NCI-H345 (cell line): ENCODE results near the gene HGFAC.

ENCODE experiments used
- DNase-seq: peaks from one replicate; lab custom pipeline; 2025; lab: John Stamatoyannopoulos, UW

Gene HGFAC

DNA sequence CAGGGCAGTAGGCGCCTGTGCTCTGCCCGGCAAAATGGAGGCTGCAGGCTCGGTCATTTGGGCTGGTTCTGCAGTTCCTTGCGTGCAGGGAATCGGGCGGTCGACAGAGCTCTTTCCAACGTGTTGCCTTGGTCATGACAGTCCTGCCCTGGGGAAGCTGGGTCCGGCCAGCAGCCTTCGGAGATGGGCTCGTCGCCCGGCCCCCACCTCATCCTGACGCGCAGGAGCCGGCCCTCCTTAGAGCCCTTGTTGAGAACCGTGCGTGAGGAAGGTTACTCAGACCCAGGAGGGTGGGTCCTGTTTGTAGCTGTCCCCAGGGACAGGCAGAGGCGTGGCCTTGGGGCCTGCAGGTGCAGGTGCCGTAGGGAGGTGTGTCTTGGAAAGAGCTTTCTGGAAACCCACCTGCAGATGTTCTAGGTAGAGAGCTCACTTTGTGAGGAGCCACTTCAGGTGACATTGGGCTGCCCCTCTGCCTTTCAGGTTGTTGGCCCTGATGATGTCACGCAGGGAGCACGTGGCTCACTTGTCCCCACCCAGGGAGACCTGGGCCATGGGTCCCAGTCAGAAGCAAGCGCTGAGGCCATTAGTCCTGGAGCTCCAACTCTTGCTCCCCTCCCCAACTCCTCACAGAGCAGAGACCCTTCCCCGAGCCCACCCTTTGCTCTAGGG is 15.2 kb upstream of the HGFAC start:
- peak; percentile 30 for DNase-seq

DNA sequence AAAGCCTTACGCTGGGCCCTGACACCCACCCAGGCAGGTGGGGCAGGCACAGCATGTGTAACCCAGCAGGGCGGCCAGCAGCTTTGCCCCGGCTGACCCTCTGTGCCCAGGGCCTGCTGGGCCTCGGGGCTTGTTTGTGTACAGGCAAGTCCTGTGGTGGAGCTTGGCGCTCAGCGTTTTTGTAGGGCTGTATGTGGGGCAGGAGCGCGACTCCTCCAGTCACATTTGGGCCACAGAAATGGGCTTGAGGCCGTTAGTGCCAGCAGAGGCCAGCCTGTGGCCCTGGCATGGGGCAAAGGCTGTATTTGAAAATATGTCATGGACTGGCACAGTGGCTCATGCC is 14.7 kb upstream of the HGFAC start:
- no peak for DNase-seq

GRCh38 chr4:3427706-3428446 is 13.9 kb upstream of the HGFAC start:
- DNase-seq = no peak

- DNase-seq = no peak
Observed at GRCh38 chr4:3429651-3430050, 12.1 kb upstream of the HGFAC start.

DNA sequence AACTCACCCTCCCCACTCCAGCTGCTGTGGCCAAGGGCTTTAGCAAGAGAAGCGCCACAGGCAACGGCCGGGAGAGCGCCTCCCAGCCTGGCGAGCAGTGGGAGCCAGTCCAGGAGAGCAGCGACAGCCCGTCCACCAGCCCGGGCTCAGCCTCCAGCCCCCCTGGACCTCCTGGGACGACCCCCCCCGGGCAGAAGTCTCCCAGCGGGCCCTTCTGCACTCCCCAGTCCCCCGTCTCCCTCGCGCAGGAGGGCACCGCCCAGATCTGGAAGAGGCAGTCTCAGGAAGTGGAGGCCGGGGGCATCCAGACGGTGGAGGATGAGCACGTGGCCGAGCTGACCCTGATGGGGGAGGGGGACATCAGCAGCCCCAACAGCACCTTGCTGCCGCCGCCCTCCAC is 11.2 kb upstream of the HGFAC start:
- no peak for DNase-seq

- no peak for DNase-seq
Observed at GRCh38 chr4:3431446-3431993, 10.2 kb upstream of the HGFAC start.

GRCh38 chr4:3432381-3432790 is 9.4 kb upstream of the HGFAC start:
- no peak for DNase-seq

- DNase-seq = no peak
Observed at GRCh38 chr4:3433138-3433869, 8.5 kb upstream of the HGFAC start.

- no peak for DNase-seq
Observed at GRCh38 chr4:3434881-3435685, 6.7 kb upstream of the HGFAC start.

DNA sequence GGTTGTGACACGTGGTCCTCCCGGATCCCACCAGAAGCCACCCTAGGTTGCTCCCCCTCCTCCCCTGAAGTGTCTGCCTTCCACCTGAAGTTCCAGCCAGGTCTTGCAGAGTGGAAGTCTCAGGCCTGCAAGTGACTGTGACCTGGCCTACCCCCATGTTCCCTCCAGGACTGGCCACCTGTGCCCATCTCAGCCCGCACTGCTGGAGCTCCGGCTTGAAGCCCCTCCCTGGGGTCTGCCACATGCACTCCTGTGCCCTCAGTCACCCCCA is 6.1 kb upstream of the HGFAC start:
- no peak for DNase-seq

GRCh38 chr4:3436048-3436797 is 5.5 kb upstream of the HGFAC start:
- DNase-seq = peak; percentile 9

- DNase-seq = peak; percentile 81
Observed at GRCh38 chr4:3436798-3437581, 4.8 kb upstream of the HGFAC start.

DNA sequence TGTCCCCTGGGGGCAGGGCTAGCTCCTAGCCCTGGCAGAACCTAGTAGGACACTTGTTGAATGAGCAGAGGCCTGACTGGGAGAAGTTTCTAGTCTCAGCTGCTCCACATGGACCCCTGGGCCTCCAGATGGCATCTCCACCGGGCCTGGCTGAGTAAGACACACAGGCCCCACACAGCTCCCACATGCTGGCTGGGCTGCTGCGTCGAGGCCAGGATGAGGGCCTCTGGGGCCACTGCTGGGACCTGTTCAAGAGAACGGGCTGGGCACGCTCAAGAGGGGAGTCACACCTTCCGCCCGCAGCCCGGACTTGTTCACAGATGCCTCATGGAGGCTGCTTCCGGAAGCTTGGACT is 4.2 kb upstream of the HGFAC start:
- DNase-seq = no peak

- no peak for DNase-seq
Observed at GRCh38 chr4:3437998-3438846, 3.5 kb upstream of the HGFAC start.

GRCh38 chr4:3438847-3439180 is 3.0 kb upstream of the HGFAC start:
- no peak for DNase-seq

DNA sequence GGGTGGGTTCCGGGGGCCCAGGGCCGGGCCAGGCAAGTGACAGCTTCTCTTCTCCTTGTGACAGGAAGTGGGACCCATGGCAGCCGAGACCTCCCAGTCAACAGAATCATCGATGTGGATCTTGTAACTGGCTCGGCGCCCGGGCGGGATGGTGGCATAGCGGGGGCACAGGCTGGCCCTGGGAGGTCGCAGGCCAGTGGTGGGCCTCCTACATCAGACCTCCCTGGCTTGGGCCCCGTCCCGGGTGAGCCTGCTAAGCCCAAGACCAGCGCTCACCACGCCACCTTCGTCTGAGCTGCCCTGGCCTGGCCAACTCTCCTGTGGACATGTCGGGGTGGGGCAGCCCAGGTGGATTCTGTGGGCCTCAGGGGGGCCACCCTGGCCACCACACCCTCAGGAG is 2.4 kb upstream of the HGFAC start:
- no peak for DNase-seq

GRCh38 chr4:3440011-3440410 is 1.8 kb upstream of the HGFAC start:
- DNase-seq = no peak

- no peak for DNase-seq
Observed at GRCh38 chr4:3440979-3441500, 728 bp upstream of the HGFAC start.

GRCh38 chr4:3442460-3442958 is 741 bp downstream of the HGFAC start:
- no peak for DNase-seq
